ENCODE results near the gene FSD1L.
"Not testable (repeated sequence)": the region's sequence is repeated elsewhere in the genome, so short reads cannot be mapped to it uniquely, and the experiment has no call there.

FSD1L gene

DNA sequence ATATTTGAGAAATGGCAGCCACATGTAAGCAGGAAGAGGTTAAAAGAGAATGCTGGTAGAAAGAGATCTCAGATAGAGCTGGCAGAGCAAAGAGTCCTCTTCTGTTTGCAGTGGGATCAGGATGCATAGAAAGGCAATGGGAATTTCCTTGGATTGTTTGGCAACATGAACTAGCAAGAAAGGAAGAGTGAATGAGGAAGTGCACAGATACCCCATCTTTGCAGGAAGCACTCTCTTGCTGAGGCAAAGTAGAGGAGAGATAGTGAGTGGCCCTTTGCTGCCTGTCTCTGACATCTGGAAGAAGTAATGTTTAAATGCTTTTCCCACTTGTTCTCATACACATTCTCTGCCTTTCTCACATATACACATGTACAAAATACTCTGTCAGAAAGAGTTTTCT is 124.6 kb downstream of the FSD1L start:
- Histone ChIP-seq H3K9ac (ENCODE audit: low read length in 2 of 2) (no peak overlapping the region), H3K9me3 (ENCODE audit: control insufficient read depth in 2 of 2, low read length in 2 of 2) (no peaks in the 10 kb centered on the region), H3K36me3 (ENCODE audit: control insufficient read depth in 2 of 2, insufficient read depth in 2 of 2, low read length in 2 of 2) (peaks cover 2% of the 10 kb centered on the region in 2 donors), H3K27me3 (ENCODE audit: control insufficient read depth in 1 of 2, insufficient read depth in 2 of 2, low read length in 2 of 2) (no peaks in the 10 kb centered on the region), H3K4me3 (ENCODE audit: low read length in 2 of 2) (no peak overlapping the region), H3K4me1 (ENCODE audit: control insufficient read depth, insufficient read depth, low read length) (no peaks in the 10 kb centered on the region), H3K27ac (ENCODE audit: low read length) (no peak overlapping the region)

DNA sequence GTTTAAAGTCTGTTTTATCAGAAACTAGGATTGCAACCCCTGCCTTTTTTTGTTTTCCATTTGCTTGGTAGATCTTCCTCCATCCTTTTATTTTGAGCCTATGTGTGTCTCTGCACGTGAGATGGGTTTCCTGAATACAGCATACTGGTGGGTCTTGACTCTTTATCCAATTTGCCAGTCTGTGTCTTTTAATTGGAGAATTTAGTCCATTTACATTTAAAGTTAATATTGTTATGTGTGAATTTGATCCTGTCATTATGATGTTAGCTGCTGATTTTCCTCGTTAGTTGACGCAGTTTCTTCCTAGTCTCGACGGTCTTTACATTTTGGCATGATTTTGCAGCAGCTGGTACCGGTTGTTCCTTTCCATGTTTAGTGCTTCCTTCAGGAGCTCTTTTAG is 132.1 kb downstream of the FSD1L start:
- H3K36me3 ChIP-seq (ENCODE audit: control insufficient read depth in 2 of 2, insufficient read depth in 2 of 2, low read length in 2 of 2); H3K4me3 ChIP-seq (ENCODE audit: low read length in 2 of 2); H3K4me1 ChIP-seq (ENCODE audit: control insufficient read depth, insufficient read depth, low read length); H3K9me3 ChIP-seq (ENCODE audit: control insufficient read depth in 2 of 2, low read length in 2 of 2); H3K27me3 ChIP-seq (ENCODE audit: control insufficient read depth in 1 of 2, insufficient read depth in 2 of 2, low read length in 2 of 2); H3K27ac ChIP-seq (ENCODE audit: low read length); H3K9ac ChIP-seq (ENCODE audit: low read length in 2 of 2): not testable (repeated sequence)

DNA sequence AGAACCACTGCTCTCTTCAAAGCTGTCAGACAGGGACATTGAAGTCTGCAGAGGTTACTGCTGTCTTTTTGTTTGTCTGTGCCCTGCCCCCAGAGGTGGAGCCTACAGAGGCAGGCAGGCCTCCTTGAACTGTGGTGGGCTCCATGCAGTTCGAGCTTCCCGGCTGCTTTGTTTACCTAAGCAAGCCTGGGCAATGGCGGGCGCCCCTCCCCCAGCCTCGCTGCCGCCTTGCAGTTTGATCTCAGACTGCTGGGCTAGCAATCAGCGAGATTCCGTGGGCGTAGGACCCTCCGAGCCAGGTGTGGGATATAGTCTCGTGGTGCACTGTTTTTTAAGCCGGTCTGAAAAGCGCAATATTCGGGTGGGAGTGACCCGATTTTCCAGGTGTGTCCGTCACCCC is 133.7 kb downstream of the FSD1L start:
- H3K36me3 ChIP-seq (ENCODE audit: control insufficient read depth in 2 of 2, insufficient read depth in 2 of 2, low read length in 2 of 2); H3K27me3 ChIP-seq (ENCODE audit: control insufficient read depth in 1 of 2, insufficient read depth in 2 of 2, low read length in 2 of 2); H3K9me3 ChIP-seq (ENCODE audit: control insufficient read depth in 2 of 2, low read length in 2 of 2); H3K4me3 ChIP-seq (ENCODE audit: low read length in 2 of 2); H3K9ac ChIP-seq (ENCODE audit: low read length in 2 of 2); H3K27ac ChIP-seq (ENCODE audit: low read length); H3K4me1 ChIP-seq (ENCODE audit: control insufficient read depth, insufficient read depth, low read length): not testable (repeated sequence)

- peaks cover 0 to 3% of the 10 kb centered on the region in 2 donors for H3K36me3 ChIP-seq (ENCODE audit: control insufficient read depth in 2 of 2, insufficient read depth in 2 of 2, low read length in 2 of 2)
These were observed 145.3 kb downstream of the FSD1L start for GRCh38 chr9:105593145-105593544.

More at GRCh38 chr9:105593145-105593544, 145.3 kb downstream of the FSD1L start:
- H3K27ac ChIP-seq (ENCODE audit: low read length) = no peak overlapping the region
- no peaks in the 10 kb centered on the region for H3K27me3 ChIP-seq (ENCODE audit: control insufficient read depth in 1 of 2, insufficient read depth in 2 of 2, low read length in 2 of 2)
- H3K9me3 ChIP-seq (ENCODE audit: control insufficient read depth in 2 of 2, low read length in 2 of 2) = peaks cover 0 to 7% of the 10 kb centered on the region in 2 donors
- H3K4me3 ChIP-seq (ENCODE audit: low read length in 2 of 2) = no peak overlapping the region
- no peaks in the 10 kb centered on the region for H3K4me1 ChIP-seq (ENCODE audit: control insufficient read depth, insufficient read depth, low read length)
- no peak overlapping the region for H3K9ac ChIP-seq (ENCODE audit: low read length in 2 of 2)

All from stomach smooth muscle (tissue), 2 donors.